Kidney (tissue), 14 donors: Measurements from ENCODE around the gene IFNK. TPM values are rescaled to one million over a fixed set of nuclear protein-coding genes. Genes with fewer than 3 reads are reported as not detected.

Experiments used
- DNase-seq, 5 donors: peaks; one replicate each; pipeline ENCODE4 v3.0.0-alpha.2; 2013 to 2020
- FAIRE-seq: peaks from 2 replicates; lab custom pipeline; 2012; peaks lifted over from hg19 to GRCh38; lab: Jason Lieb, UNC
- H3K27ac ChIP-seq, 2 donors: one replicate each; pipeline ENCODE4 v1.7.0; 2013; ENCODE audit warnings: low read depth in 2 of 2, low read length in 2 of 2, inconsistent platforms in 1 of 2
- H3K27me3 ChIP-seq: one replicate; pipeline ENCODE4 v1.7.1; 2013; ENCODE audit warnings: low read length, inconsistent platforms; ENCODE audit not compliant: control insufficient read depth, insufficient read depth
- H3K36me3 ChIP-seq, 3 donors: one replicate each; pipeline versions ENCODE4 v1.7.0 to v1.7.1; 2013; ENCODE audit warnings: low read length in 3 of 3, control low read depth in 1 of 3, inconsistent platforms in 1 of 3; ENCODE audit not compliant: insufficient read depth in 3 of 3, control insufficient read depth in 2 of 3
- H3K4me1 ChIP-seq, 3 donors: one replicate each; pipeline versions ENCODE4 v1.7.0 to v1.7.1; 2013; ENCODE audit warnings: low read length in 3 of 3, inconsistent platforms in 1 of 3, low read depth in 1 of 3; ENCODE audit not compliant: control insufficient read depth in 2 of 3, insufficient read depth in 2 of 3
- H3K4me3 ChIP-seq, 3 donors: one replicate each; pipeline versions ENCODE4 v1.7.0 to v1.8.1; 2013; ENCODE audit warnings: low read length in 3 of 3, control low read depth in 1 of 3, inconsistent platforms in 1 of 3
- H3K9ac ChIP-seq, 3 donors: one replicate each; pipeline versions ENCODE4 v1.7.0 to v1.7.1; 2013; ENCODE audit warnings: low read length in 3 of 3, control low read depth in 1 of 3, inconsistent platforms in 1 of 3
- H3K9me3 ChIP-seq, 3 donors: one replicate each; pipeline versions ENCODE4 v1.7.0 to v1.7.1; 2013; ENCODE audit warnings: low read length in 3 of 3, control low read depth in 1 of 3, inconsistent platforms in 1 of 3; ENCODE audit not compliant: control insufficient read depth in 2 of 3, insufficient read depth in 1 of 3
- CTCF ChIP-seq: IDR thresholded peaks from 3 replicates; pipeline ENCODE4 v1.5.1; 2012; ENCODE audit warnings: mild to moderate bottlenecking, moderate library complexity, borderline replicate concordance; ENCODE audit not compliant: insufficient read depth; ENCODE audit errors: extremely low read depth
- intact Hi-C: fragments of 100-400 bp; cut with DNase I; formaldehyde crosslinking; loops from one replicate; pipeline ENCODE4 v1.11.1; 2022
- polyA plus RNA-seq: library from polyadenylated mRNA; stranded (reverse); fragments of 350-450 nt; fragmentation: Illumina TruSeq; extraction: RNeasy Lipid Tissue Mini Kit (QIAGEN cat#74804); gene quantifications from one replicate; pipeline ENCODE4 v1.2.3, GENCODE V29; 2014; ENCODE audit warnings: low read depth, low replicate concordance; ENCODE audit not compliant: insufficient read depth
- total RNA-seq: library from RNA; stranded (reverse); fragmentation: NEBNext Ultra II Directional; extraction: Animal tissue kit (Norgen Biotek cat#: 25700); gene quantifications from one replicate; pipeline ENCODE4 v1.2.1, GENCODE V29; 2021
- donor health status: control.
- donor health status: control.
- donor health status: control.
- donor health status: control.
- donor health status: control.
- donor health status: DM: yes; HTN: yes; CAD: no.
- donor health status: Normal renal cell carcinoma (clear cell type).

The IFNK gene
- total and polyA plus RNA-seq, 2 donors from 2014 or later, result not detected

GRCh38 chr9:27520986-27521385, 3.1 kb upstream of the IFNK start:
- DNase-seq (no peak), FAIRE-seq (no peak)
- Histone ChIP-seq H3K9me3 (no peaks in the 10 kb centered on the region), H3K4me3 (no peak overlapping the region), H3K36me3 (peaks cover 0 to 2% (median 0%) of the 10 kb centered on the region in 3 donors), H3K9ac (no peak overlapping the region), H3K27ac (no peak overlapping the region), H3K4me1 (no peaks in the 10 kb centered on the region), H3K27me3 (no peaks in the 10 kb centered on the region)
- TF ChIP-seq CTCF, result no peak
- intact Hi-C loops, result loop anchor here (10.0 kb wide), 1 partner anchor 186 kb away; no protein-coding TSS in a partner anchor

DNA sequence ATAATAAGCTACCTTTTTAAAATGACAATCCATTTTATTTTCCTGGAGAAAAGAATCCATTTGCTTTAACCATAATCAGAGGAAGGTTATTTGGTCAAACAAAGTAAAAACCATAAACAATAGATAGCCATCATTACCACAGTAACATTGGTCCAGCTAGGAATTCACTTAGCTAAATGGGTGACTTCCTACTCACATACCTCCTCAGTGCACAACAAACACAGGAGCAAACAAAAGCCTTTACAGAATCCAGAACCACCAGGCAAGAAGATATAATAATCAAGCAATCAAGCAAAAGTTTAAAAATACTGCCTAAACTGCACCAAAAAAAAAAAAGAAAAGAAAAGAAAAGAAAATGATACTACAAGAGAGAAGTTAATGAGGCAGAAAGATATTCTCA, 949 bp upstream of the IFNK start:
- Histone ChIP-seq H3K4me3 (no peak overlapping the region), H3K4me1 (peaks cover 0 to 7% (median 4%) of the 10 kb centered on the region in 3 donors), H3K27me3 (no peaks in the 10 kb centered on the region), H3K9ac (no peak overlapping the region), H3K27ac (no peak overlapping the region), H3K9me3 (no peaks in the 10 kb centered on the region), H3K36me3 (peaks cover 0 to 2% (median 0%) of the 10 kb centered on the region in 3 donors)
- FAIRE-seq, result no peak
- DNase-seq, result no peak
- intact Hi-C loops, result loop anchor here (10.0 kb wide), 1 partner anchor 188 kb away; no protein-coding TSS in a partner anchor
- no peak for TF ChIP-seq CTCF

DNA sequence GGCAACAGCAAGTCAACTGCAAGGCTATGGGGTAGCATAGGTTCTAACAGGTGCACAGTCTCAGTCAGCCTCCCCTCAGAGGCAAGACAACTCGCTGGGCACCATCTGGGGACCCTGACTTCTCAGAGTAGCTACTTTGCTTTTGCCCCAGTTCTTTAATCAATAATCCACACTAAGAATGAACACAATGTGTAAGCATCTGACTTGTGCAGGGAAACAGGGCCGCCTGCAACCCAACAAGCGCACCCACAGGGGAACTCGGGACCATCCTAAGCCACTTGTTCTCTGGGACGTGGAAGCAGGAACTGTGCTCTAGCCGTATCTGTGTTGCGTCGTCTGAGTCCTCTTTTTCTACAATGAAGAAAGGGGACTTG, 3.6 kb downstream of the IFNK start:
- peak overlapping the region; percentile 67 to 89 (median 83) for H3K4me3 ChIP-seq
- peak overlapping the region; percentile 14 to 77 (median 54) for H3K9ac ChIP-seq
- peaks cover 0 to 2% (median 0%) of the 10 kb centered on the region in 3 donors for H3K36me3 ChIP-seq
- no peaks in the 10 kb centered on the region for H3K27me3 ChIP-seq
- peaks cover 0 to 7% (median 4%) of the 10 kb centered on the region in 3 donors for H3K4me1 ChIP-seq
- FAIRE-seq, result no peak
- TF ChIP-seq CTCF, result no peak
- DNase-seq, result peak in 1 of 5 donors; percentile 11
- H3K27ac ChIP-seq, result peak overlapping the region; percentile 82
- no peaks in the 10 kb centered on the region for H3K9me3 ChIP-seq
- intact Hi-C loops, result loop anchor here (10.0 kb wide), 1 partner anchor 193 kb away; no protein-coding TSS in a partner anchor
